Peyer's patch (tissue), 4 donors: ENCODE results near the gene OR4A16.

ENCODE experiments used
- CTCF ChIP-seq, 6 experiments: fragments of 450-650 bp in 4 of 6; fragments of 200-600 bp in 2 of 6; sonication (generic) in 1 of 6; IDR thresholded peaks; one replicate each; pipeline ENCODE4 v1.5.1; 2017 to 2019; ENCODE audit warnings: antibody characterized with exemption in 6 of 6, mild to moderate bottlenecking in 3 of 6, moderate library complexity in 1 of 6
- POLR2A ChIP-seq, 2 donors: fragments of 450-650 bp; IDR thresholded peaks; one replicate each; pipeline ENCODE4 v1.5.1; 2017; ENCODE audit warnings: antibody characterized with exemption in 2 of 2, mild to moderate bottlenecking in 2 of 2, moderate library complexity in 2 of 2

- TF ChIP-seq CTCF (IDR thresholded peaks at IDR 0.05) = no peak
- no peak for TF ChIP-seq POLR2A (IDR thresholded peaks at IDR 0.05)
These were observed at the start of gene OR4A16 for GRCh38 chr11:55342901-55343300.
